ENCODE measurements around the gene RUNX1.

Gene RUNX1

DNA sequence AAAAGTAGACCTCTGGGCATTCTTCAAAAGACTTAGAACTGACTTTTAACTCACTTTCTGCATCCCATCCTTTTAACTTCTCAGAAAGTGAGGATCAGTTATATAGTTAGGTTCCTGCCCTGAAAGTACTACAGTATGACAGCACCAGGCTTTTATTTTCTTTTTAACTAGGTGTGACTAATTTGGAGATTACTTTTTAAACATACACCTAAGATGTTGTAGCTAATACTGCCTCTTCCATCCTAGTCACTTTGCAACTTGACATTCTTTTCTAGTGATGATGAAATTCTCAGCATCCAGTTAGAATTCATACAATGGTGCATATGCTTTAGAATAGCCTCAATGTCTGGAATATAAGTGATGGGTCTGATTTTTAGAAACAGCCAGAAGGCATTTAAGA, 24.6 kb downstream of the RUNX1 start:
- no peak for TF ChIP-seq POLR2A (IDR thresholded peaks at IDR 0.05; ENCODE audit: low read depth, low read length)
- no peak for DNase-seq (ENCODE audit: insufficient read length, low spot score)
- no peak for FAIRE-seq

DNA sequence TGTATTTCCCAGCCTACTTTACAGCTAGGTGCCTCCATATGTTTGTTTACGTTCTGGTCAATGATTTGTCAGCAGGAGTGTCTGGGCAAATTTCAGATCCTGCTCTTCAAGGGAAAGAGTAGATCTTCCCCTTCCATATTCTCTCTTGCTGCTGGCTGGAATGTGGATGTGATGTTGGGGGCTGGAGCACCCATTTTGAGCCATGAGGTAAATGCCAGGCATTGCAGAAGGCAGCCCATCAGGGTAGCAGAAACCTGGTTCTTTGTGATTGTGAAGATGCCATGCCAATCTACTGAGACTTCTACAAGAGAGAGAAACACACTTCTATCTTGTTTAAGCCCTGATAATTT, 25.1 kb downstream of the RUNX1 start:
- FAIRE-seq (no peak), DNase-seq (ENCODE audit: insufficient read length, low spot score) (no peak)
- no peak for TF ChIP-seq POLR2A (IDR thresholded peaks at IDR 0.05; ENCODE audit: low read depth, low read length)

DNA sequence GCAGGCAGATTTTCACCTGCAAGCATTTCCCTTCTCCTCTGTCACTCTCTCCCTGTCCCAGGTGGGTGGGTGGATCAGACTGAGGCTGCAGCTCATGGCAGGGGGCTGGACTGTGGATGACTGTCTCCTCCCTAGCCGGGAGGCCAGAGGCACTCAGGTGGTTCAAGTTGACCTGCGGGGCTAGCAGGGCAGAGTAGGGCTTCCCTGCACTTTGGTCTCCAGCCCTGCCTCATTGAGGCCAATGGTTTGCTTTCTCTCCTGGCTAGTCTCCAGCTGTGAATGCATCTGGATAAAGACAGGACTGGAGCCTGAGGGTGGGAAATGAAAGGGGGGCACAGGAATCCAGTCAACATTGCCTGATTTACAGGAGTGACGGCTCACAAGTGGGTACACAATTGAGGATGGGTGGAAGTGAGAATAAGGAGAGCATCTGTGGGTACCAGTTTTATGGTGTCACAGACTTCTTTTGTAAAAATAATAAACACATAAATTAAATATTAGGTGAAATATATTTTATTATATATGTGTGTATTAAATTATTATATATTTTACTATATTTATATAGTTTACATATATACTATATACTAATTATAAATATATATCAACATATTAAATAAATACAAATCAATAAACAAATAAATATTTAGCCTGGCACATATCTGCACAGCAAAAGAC, 25.6 kb downstream of the RUNX1 start:
- FAIRE-seq = no peak
- no peak for DNase-seq (ENCODE audit: insufficient read length, low spot score)
- TF ChIP-seq POLR2A (IDR thresholded peaks at IDR 0.05; ENCODE audit: low read depth, low read length) = no peak

DNA sequence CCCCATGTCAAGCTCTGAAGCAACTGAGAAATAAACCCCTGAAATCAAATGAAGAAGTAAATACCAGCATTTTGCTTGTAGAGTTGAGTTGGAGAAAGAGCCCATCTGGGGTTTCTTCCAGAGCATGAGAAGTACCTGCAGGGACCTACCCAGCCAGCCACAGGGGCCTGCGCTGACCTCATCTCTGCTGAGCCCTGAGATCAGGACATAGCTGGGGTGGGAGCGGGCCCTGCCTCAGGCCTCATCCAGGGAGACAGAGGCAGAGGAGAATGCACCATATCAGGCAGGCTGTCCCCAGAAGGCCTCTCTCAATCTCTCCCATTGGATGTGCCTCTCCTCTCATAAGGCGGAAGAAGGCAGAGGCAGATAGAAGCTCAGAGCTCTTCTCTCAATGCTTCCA, 27.6 kb downstream of the RUNX1 start:
- TF ChIP-seq POLR2A (IDR thresholded peaks at IDR 0.05; ENCODE audit: low read depth, low read length) = no peak
- DNase-seq (ENCODE audit: insufficient read length, low spot score) = no peak
- no peak for FAIRE-seq

DNA sequence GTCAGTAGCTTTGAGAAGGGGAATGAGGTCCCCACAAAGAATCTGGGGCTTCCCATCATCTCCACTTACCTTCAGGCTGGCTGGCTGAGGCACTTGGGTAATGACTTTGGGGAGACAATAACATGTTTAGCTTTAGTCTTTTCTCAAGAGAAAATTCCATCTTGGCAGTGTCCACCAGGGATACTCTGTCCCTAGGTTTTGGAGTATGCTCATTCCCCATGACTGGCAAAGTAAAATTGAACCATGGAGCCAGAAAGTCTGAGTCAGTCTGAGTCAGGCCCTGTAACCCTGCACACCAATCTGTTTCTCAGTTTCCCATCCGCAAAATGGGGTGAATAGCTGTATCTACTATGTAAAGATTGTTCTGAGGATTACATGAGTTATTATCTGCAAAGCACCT, 28.2 kb downstream of the RUNX1 start:
- DNase-seq (ENCODE audit: insufficient read length, low spot score) (no peak), FAIRE-seq (no peak)
- TF ChIP-seq POLR2A (IDR thresholded peaks at IDR 0.05; ENCODE audit: low read depth, low read length) = no peak

DNA sequence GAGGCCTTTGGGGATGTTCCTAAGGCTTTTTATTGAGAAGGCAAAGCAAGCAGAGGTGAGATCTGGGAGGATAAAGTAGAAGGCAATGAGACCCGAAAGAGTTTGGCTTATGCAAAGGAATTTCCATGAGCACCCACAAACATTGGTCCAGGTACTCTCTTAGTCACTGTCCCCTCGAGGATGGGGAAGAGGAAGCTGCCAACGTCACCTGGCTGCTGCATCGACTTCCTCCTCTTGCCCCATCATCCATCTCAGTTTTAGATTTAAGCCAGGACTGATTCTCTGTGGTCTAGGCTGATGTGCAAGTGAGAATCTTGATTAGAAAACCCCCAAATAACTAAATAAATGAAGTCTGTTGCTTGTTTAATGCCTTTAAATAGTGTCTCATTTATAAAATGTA, 28.7 kb downstream of the RUNX1 start:
- DNase-seq (ENCODE audit: insufficient read length, low spot score) (no peak), FAIRE-seq (no peak)
- TF ChIP-seq POLR2A (IDR thresholded peaks at IDR 0.05; ENCODE audit: low read depth, low read length) = no peak

DNA sequence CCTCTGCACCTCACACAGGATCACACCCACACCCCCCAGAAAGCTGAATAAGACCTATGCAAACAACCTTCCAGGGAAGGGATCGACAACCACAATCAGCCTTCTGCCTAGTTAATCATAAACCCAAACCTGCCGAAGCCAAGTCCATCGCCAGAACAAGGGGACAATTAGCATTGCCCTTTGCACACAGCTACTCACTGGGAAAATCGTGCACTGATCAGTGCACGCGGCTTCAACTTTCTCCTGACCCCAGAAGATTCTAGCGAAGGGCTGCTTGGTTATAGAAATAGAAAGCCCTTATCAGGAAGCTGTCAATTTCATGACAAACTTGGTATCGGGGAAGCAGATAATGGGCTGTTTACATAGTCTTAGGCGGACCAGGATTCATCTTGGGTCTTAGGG, 29.5 kb downstream of the RUNX1 start:
- no peak for TF ChIP-seq POLR2A (IDR thresholded peaks at IDR 0.05; ENCODE audit: low read depth, low read length)
- DNase-seq (ENCODE audit: insufficient read length, low spot score) (no peak), FAIRE-seq (no peak)

DNA sequence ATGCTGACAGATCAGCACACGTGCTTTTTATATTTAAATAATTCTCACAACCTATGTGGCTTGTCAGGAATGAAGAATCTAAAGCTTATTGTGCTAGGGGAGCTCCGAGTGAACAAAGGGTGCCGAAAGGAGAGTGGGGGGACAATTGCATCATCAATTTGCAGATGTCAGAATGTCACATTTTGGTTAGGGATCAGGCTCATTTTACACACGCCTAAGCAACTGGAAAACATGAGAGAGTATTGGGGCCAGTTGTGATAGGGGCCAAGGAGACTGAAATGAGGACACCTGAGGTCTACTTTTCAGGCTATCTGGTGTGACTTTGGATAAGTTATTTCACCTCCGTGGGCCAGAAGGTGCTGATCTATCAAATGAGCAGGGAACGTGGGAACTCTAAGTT, 31.8 kb downstream of the RUNX1 start:
- no peak for TF ChIP-seq POLR2A (IDR thresholded peaks at IDR 0.05; ENCODE audit: low read depth, low read length)
- DNase-seq (ENCODE audit: insufficient read length, low spot score) = no peak
- FAIRE-seq = no peak

DNA sequence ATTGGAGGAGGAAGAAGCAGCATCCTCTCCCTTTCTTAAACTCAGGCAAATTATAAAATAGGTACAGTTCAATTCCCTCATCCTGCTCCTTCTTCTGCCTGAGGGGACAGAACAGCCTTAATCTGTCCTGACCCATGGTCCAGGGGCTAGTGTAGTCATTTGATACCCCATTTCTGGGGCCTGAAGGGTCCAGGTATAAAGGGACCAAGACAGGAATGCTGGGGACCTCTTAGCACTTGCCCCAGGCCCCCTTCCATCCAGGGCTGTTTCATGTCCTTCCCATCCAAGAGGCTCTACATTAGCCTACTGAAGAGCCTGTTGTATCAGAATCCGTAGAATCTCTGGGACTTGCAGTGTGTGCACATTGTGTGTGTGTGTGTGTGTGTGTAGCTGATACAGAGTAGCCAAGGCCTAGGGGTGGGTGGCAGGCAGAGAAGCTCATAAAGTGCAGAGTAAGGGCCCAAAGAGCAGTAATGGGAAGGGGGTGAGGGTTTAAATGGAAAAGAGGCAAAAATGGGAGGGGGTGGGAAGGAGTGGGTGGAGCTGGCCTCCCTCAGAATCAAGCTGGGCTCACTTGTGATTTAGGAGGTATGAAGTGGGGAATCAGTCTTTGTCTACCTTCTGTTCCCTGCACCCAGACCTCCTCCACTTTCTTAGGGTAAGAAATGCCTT, 32.4 kb downstream of the RUNX1 start:
- no peak for FAIRE-seq
- no peak for DNase-seq (ENCODE audit: insufficient read length, low spot score)
- TF ChIP-seq POLR2A (IDR thresholded peaks at IDR 0.05; ENCODE audit: low read depth, low read length) = no peak

DNA sequence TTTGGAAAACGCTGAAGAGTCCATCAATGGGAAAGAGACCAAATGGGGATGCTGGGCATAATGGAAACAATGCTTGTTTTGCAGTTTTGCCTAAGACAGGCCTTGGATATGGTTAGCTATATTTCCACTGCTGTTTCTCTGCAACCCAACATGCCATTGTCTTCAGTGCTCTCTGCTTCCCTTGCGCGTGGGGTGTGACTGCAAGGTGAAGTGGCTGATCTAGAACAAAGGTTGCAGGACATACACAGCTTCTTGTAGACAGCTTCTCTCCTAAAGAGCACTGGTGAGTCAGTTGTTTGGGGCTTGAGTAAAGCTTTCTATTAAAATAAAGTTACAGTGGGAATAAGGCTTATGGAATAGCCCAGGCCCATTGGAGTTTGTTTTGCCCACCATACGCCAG, 33.0 kb downstream of the RUNX1 start:
- no peak for TF ChIP-seq POLR2A (IDR thresholded peaks at IDR 0.05; ENCODE audit: low read depth, low read length)
- FAIRE-seq (no peak), DNase-seq (ENCODE audit: insufficient read length, low spot score) (no peak)

DNA sequence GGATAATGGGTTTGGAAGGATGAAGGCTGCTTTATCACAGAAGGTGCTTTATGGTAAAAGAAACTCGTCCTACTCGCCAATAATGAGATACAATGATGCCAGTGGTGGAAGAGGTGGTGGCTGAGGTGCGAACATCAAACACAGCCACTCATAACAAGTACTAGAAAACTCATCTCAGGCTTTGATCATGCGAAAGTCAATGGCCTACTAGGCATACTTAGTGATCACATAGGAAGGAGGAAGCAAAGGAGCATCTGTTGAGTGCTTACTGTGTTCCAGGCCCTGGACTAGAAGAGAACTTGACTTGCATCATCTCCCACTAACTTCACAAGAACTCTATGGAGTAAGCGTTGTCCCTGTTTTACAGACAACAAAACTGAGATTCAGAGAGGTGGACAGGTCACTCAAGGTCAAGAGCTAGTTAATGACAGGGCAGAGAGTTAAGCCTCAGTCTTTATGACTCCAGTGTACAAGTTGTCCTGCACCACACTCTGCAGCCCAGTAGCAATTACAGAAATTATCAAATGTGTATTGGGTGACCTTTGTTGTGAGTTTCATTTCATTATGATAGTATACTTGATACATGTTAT, 33.6 kb downstream of the RUNX1 start:
- DNase-seq (ENCODE audit: insufficient read length, low spot score) (no peak), FAIRE-seq (no peak)
- TF ChIP-seq POLR2A (IDR thresholded peaks at IDR 0.05; ENCODE audit: low read depth, low read length) = no peak

DNA sequence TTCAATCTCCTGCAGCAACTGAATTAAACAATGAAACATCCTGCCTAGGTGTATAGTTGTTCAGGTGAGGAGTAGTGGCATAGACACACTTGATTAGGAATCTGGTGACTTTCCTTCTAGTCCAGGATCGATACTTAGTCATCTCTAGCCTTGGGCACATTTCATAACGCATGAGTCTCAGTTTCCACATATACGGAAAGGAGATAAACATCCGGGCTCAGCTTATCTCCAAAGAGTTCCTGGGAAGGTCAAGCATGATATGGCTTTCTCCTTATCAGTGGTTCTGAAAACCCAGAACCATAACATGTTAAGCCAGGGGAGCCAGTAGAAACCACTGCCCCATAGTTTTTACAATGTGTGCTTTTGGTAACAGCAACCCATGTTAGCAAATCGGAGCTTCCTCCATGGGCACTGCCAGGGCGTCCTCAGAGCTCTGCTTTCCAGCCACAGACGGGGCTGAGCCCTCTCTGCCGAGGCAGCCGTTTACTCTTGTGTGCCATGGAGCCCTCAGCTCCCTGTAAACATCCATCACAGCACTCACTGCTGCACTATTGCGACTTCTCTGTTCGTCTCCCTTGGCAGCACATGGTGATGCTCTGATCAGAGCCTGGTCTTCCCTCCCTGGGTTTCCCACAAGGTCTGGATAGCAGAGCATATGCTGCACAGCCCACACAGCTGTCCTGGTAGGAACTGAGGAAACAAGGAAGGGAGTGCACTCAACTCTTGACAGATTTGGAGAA, 34.6 kb downstream of the RUNX1 start:
- no peak for DNase-seq (ENCODE audit: insufficient read length, low spot score)
- no peak for FAIRE-seq
- no peak for TF ChIP-seq POLR2A (IDR thresholded peaks at IDR 0.05; ENCODE audit: low read depth, low read length)

DNA sequence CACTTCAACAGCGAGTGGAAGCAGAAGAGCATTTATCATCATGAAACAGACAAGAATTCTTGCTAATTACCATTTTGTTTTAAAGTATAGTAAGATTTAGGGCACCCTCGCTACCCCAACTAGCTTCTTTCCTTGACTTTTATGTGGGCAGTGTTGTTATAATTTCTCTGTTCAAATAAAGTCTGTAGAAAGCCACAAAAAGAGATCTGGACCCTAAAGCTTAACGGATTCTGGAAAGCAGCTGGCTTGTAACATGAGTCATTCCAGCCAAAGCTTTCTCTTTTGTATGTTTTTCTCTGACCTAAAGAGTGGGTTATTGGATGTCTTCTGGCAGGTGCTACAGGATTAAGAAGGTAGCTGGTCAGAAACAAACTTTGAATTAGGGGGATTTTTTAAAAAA, 37.4 kb downstream of the RUNX1 start:
- TF ChIP-seq POLR2A (IDR thresholded peaks at IDR 0.05; ENCODE audit: low read depth, low read length) = no peak
- no peak for FAIRE-seq
- no peak for DNase-seq (ENCODE audit: insufficient read length, low spot score)

DNA sequence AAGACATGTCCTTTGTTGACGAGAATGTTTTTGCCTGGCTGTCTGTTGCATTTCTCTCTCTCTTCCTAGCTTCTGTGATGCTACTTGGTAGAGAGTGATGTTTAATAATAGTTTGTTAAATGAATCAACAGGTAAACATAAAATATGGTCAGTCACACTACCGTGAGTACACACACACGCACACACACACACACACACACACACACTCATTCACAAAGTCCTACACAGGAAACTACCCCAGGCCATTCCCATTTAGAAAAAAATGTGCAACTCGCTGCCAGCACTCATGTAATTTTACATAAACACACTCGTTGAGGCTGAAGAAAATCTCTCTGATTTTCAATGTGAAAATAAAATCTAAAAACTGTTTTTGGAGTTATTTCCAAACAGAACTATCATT, 38.7 kb downstream of the RUNX1 start:
- no peak for TF ChIP-seq POLR2A (IDR thresholded peaks at IDR 0.05; ENCODE audit: low read depth, low read length)
- DNase-seq (ENCODE audit: insufficient read length, low spot score) (no peak), FAIRE-seq (no peak)
